ENCODE results near the gene CHTOP. TPM values are rescaled to one million over a fixed set of nuclear protein-coding genes. Genes with fewer than 3 reads are reported as not detected.

Gene CHTOP
- total and polyA plus RNA-seq, 2 of the 13 experiments (the other 11 are each of a cell fraction or from before 2014, with no cell fraction given): 38.0 to 51.9 TPM

DNA sequence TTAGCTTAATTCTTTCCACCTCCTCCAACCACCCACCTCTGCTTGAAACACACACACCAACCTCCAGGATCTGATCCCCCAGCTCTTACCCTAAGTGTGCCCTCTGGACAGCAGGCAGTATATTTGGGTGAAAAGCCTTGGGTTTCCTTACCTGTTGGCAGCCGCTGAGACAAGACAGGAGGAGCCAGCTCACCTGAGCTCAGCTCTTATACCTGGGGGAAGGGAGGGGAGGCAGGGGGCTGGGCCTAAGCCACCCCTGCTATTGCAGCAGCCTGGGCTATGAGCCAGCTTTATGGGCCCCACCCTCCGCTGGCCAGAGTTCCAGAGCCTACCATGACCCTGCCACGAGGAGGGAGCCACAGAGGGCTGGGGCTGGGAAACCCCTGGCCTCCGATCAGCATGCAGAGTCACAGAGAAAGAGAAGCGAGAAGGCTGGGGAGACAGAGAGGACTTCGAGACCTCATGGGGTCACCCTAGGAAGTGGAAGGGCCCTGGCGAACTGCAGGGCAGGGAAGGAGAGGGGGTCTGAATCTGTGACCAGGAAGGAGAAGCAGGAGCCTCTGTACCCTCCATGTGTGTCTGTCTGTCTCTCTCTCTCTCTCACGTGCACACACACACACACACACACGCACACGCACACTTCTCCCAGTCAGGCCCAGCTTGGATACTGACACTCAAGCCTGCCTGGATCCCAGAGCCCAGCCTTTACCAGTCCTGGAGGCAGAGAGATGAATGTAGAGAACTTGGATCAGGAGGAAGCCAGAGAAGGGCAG is 17.5 kb upstream of the CHTOP start, which contains the start of gene S100A14:
TSS of gene S100A14 (minus strand) at position 182 of the 773 bp plus-strand sequence. CDS start 467 bp downstream, outside the sequence.
- no peaks in the 10 kb centered on the region for H3K27me3 ChIP-seq (ENCODE audit: control insufficient read depth in 1 of 2, insufficient read depth in 2 of 2, low read length in 2 of 2)
- DNase-seq (ENCODE audit: low spot score) (no peak), ATAC-seq (peak; percentile 49), FAIRE-seq (no peak)
- H3K4me1 ChIP-seq (ENCODE audit: insufficient read depth, low read length): peaks cover 56% of the 10 kb centered on the region
- peak within 1 kb of the TSS; percentile 41 for H3K4me2 ChIP-seq (ENCODE audit: low read depth, low read length)
- no peaks in the 10 kb centered on the region for H4K20me1 ChIP-seq (ENCODE audit: insufficient read depth, low read length)
- peaks cover 0 to 1% of the 10 kb centered on the region in 2 experiments; a peak in 1 of 5 replicates for H3K36me3 ChIP-seq (replicated peaks in 1 of 2; ENCODE audit: control insufficient read depth in 1 of 2, insufficient read depth in 2 of 2, low read length in 2 of 2)
- H2AFZ ChIP-seq (ENCODE audit: low read length): no peak within 1 kb of the TSS
- H3K9me3 ChIP-seq (ENCODE audit: low read length): no peaks in the 10 kb centered on the region
- WGBS (ENCODE audit: low lambda C conversion rate): 55% methylated on average over 9 of the region's 10 CpGs
- H3K27ac ChIP-seq (ENCODE audit: extremely low read length, insufficient read depth, low read length): no peak within 1 kb of the TSS
- H3K79me2 ChIP-seq (ENCODE audit: insufficient read depth, low read length): peaks cover 6% of the 10 kb centered on the region
- ChIA-PET POLR2A (interaction anchor here (0.5 to 12.2 kb wide), 8 partner anchors 8 to 362 kb away, joined by 3 to 390 read pairs (median 4); partner anchors contain the start of genes CHTOP, JTB, S100A1 and S100A13), CTCF (ENCODE audit: low intra/inter-chr PET ratio, low total read pairs) (no interaction called here)
- H3K4me3 ChIP-seq (replicated peaks in 1 of 3; ENCODE audit: insufficient read depth in 1 of 3, low read depth in 2 of 3, low read length in 3 of 3): peak within 1 kb of the TSS in 1 of 3 experiments; percentile 14; a peak in 1 of 6 replicates
- intact Hi-C loops (cut with micrococcal nuclease; ENCODE audit: unreplicated experiment) (no loop called here), in situ Hi-C loops (cut with HindIII; ENCODE audit: extremely low pct_ligation_motif_present, low pct_unique_long_range_greater_than_20kb) (no loop called here)
- peak within 1 kb of the TSS; percentile 40; the same call in 1 of the 2 replicates for H3K9ac ChIP-seq (ENCODE audit: insufficient read depth, low read depth, low read length)
- no TSS peak for BruUV-seq (replicated peaks)
- TF ChIP-seq ZNF44 (CRISPR knock-in tag; IDR thresholded peaks at IDR 0.05) (no peak), EED (CRISPR knock-in tag; IDR thresholded peaks at IDR 0.05) (no peak), SOX5 (CRISPR knock-in tag; IDR thresholded peaks at IDR 0.05; ENCODE audit: borderline replicate concordance) (no peak), MAZ (IDR thresholded peaks at IDR 0.05; ENCODE audit: borderline replicate concordance, low read depth, low read length) (no peak), MAZ (CRISPR knock-in tag; IDR thresholded peaks at IDR 0.05; ENCODE audit: low read depth) (no peak), MYC (CRISPR knock-in tag; IDR thresholded peaks at IDR 0.05; ENCODE audit: borderline replicate concordance) (peak; percentile 67; the same call in 1 of the 2 replicates), ISX (CRISPR knock-in tag; conservative IDR thresholded peaks at IDR 0.05) (no peak), NRL (CRISPR knock-in tag; IDR thresholded peaks at IDR 0.05; ENCODE audit: borderline replicate concordance) (0 out of 2 replicates have a peak, but pooled peaks have one; percentile 49), PHF20 (CRISPR knock-in tag; IDR thresholded peaks at IDR 0.05) (0 out of 2 replicates have a peak, but pooled peaks have one; percentile 26), ARHGAP35 (CRISPR knock-in tag; IDR thresholded peaks at IDR 0.05; ENCODE audit: borderline replicate concordance) (no peak), NFKBIZ (CRISPR knock-in tag; IDR thresholded peaks at IDR 0.05) (peak; percentile 52; the same call in 1 of the 2 replicates), NFE2 (CRISPR knock-in tag; IDR thresholded peaks at IDR 0.05) (no peak), CEBPG (CRISPR knock-in tag; IDR thresholded peaks at IDR 0.05) (peak; percentile 62; the same call in 1 of the 2 replicates), CAMTA2 (CRISPR knock-in tag; IDR thresholded peaks at IDR 0.05; ENCODE audit: borderline replicate concordance) (no peak), ZIK1 (CRISPR knock-in tag; IDR thresholded peaks at IDR 0.05; ENCODE audit: borderline replicate concordance, low read depth) (0 out of 2 replicates have a peak, but pooled peaks have one; percentile 35)
- TF ChIP-seq, protein P1, sequence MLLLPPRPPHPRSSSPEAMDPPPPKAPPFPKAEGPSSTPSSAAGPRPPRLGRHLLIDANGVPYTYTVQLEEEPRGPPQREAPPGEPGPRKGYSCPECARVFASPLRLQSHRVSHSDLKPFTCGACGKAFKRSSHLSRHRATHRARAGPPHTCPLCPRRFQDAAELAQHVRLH (CRISPR knock-in tag; IDR thresholded peaks at IDR 0.05; ENCODE audit: borderline replicate concordance, low read depth): no peak
- TF ChIP-seq, protein P2, sequence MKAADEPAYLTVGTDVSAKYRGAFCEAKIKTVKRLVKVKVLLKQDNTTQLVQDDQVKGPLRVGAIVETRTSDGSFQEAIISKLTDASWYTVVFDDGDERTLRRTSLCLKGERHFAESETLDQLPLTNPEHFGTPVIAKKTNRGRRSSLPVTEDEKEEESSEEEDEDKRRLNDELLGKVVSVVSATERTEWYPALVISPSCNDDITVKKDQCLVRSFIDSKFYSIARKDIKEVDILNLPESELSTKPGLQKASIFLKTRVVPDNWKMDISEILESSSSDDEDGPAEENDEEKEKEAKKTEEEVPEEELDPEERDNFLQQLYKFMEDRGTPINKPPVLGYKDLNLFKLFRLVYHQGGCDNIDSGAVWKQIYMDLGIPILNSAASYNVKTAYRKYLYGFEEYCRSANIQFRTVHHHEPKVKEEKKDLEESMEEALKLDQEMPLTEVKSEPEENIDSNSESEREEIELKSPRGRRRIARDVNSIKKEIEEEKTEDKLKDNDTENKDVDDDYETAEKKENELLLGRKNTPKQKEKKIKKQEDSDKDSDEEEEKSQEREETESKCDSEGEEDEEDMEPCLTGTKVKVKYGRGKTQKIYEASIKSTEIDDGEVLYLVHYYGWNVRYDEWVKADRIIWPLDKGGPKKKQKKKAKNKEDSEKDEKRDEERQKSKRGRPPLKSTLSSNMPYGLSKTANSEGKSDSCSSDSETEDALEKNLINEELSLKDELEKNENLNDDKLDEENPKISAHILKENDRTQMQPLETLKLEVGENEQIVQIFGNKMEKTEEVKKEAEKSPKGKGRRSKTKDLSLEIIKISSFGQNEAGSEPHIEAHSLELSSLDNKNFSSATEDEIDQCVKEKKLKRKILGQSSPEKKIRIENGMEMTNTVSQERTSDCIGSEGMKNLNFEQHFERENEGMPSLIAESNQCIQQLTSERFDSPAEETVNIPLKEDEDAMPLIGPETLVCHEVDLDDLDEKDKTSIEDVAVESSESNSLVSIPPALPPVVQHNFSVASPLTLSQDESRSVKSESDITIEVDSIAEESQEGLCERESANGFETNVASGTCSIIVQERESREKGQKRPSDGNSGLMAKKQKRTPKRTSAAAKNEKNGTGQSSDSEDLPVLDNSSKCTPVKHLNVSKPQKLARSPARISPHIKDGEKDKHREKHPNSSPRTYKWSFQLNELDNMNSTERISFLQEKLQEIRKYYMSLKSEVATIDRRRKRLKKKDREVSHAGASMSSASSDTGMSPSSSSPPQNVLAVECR (CRISPR knock-in tag; IDR thresholded peaks at IDR 0.05; ENCODE audit: borderline replicate concordance): peak; percentile 27; the same call in 1 of the 2 replicates
- TF ChIP-seq, protein P3, sequence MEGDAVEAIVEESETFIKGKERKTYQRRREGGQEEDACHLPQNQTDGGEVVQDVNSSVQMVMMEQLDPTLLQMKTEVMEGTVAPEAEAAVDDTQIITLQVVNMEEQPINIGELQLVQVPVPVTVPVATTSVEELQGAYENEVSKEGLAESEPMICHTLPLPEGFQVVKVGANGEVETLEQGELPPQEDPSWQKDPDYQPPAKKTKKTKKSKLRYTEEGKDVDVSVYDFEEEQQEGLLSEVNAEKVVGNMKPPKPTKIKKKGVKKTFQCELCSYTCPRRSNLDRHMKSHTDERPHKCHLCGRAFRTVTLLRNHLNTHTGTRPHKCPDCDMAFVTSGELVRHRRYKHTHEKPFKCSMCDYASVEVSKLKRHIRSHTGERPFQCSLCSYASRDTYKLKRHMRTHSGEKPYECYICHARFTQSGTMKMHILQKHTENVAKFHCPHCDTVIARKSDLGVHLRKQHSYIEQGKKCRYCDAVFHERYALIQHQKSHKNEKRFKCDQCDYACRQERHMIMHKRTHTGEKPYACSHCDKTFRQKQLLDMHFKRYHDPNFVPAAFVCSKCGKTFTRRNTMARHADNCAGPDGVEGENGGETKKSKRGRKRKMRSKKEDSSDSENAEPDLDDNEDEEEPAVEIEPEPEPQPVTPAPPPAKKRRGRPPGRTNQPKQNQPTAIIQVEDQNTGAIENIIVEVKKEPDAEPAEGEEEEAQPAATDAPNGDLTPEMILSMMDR (CRISPR knock-in tag; IDR thresholded peaks at IDR 0.05): no peak

Data from HepG2 (cell line).